HG03342 (cell line): ENCODE measurements around the gene PUS3.
A peak's percentile ranks its signal among the peaks of the same experiment; 100 is the strongest.

ENCODE experiments used
- ATAC-seq: cut with Tn5 transposase; IDR thresholded peaks from one replicate; pipeline ENCODE4 v1.9.1; 2021; ENCODE audit warnings: mild to moderate bottlenecking, moderate library complexity; ENCODE audit not compliant: unreplicated experiment

PUS3 gene

DNA sequence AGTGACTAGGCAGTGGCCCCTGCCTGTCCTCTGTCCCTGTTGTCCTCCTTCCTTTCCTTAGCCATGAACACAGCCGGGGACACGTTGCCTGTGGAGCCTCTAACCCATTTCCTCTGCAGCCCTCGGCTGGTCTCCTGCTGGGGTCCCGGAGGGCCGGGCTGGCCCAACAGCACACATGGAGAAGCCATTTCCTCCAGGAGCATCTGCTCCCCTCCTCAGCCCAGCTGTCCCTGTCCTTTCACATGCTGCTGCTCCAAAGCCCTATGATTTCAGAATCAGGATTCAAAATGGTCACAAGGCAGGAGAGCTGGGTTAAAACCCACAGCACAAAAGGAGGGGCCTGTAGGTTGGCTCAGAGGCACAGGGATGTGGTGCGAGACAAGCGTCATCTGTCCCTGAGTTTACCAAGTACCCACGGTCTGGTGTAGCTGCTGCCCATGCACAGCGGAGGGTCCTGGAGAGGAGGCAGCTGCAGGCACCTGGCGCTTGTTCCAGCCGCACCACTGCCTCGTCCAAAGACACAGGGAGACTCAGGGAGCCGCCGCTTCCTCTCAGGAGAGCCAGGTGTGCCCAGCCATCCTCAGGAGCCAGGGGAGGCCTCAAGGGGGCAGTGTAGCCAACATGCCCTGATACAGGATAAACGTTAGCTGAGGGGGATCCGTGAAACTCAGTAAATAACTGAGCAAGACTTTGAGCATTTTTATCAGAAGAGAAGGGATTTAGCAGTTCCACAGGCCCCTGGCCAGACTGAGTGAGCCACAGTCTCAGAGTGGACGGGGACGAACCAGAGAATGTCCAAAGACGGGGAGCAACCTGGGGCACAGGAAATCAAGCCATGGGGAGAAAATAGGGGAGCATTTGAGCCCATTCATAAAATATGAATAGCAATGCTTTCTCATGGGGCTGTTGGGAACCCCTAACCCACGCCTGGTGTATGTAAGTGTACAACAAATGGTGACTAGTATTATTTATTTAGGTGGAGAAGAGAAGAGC, 38.9 kb upstream of the PUS3 start:
- peak; percentile 61 for ATAC-seq

DNA sequence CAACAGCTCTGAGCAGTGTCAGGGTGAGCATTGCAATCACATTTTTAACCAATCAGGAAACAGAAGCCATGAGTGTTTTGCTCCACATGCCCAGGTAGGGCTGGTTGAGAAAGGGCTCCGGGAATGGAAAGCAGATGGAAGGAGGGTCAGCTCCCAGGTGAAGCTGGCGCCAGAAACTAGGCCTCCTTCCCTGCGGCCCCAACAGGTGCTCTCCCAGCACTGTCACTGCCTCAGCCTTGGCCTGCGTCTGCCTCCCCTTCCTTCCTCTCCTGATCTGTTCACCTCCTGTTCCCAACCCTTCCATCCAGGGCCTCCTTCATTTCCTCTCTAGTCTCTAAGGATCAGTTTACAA, 38.2 kb upstream of the PUS3 start:
- no peak for ATAC-seq

DNA sequence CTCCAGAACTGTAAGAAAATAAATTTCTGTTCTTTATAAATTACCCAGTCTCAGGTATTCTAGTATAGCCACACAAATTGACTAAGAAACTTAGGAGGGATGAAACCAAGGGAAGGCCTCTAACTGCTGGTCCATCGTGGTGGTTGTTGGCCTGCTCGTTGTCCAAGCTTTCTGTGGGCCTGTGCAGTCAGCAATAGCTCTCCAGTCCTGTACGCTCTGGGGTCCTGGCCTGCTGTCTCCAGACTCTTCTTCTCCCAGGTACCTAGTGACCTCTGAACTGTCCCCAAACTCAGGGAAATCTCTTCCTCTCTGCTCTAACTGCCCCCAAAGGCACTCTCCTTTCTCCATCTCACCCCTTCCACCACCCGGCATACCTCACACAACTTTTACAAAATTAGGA, 37.1 kb upstream of the PUS3 start:
- no peak for ATAC-seq

DNA sequence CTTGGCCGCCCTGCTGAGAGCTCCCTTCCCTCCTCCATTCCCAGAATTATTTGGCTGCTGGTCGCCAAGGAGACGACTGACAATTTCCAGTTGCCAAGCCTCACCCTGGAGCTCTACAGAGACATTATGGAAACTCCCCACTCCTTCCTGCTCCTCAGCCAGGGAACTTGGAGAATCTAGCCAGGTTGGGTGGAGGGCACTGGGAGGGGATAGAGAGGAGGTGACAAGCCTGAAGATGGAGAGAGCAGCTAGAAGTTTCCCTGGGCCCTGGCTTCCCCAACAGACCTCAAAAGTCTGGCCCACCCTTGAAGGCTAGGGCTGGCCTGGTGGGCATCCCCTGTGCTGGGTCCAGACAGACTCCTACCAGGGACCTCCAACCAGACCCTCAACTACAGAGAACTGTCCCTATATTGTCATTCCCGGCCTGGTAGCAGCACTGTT, 36.1 kb upstream of the PUS3 start:
- ATAC-seq: no peak

DNA sequence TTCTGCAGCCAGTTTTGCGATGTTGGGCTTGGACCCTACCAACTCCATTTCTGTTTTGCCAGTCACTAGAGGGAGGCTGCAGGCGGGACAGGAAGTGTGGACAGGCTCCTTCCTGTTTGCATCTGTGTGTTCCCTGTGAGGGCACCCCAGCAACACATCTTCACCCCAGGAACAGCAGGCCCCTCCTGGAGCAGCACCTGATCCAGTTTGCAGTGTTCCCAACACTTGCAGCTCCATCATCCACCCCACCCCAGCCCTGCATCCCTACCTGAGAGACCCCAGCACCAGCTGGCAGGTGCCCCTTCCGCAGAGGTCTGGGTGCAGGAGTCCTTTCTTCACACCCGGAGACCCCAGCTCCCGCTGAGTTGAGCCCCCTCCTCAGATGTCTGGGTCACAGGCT, 35.4 kb upstream of the PUS3 start:
- no peak for ATAC-seq

DNA sequence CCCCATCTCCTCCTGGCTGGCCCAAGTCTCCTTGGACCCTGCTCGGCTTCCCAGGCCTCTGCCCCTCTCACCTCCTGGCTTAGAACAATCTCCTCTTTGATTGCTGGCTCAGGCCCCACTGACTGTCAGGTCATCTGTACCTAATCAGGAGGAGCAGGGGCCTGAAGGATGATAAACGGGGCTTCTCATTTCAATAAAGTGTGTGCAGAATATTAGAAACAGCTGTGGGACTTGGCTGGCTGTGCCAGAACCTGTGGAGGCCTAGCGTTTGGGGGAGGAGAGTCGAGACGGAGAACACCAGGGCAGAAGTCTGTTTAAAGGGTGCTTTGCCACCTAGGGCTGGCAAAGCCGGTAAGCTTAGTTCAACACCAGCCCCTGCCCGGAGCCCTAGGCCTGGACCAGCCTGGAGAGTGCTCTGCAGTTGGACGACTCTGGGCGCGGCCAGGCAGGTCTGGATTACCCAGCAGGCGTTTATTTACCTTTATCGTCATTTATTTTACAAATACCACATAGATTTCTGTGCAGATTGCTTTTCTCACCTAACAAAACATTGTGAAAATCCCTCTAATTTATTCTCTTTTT, 32.7 kb upstream of the PUS3 start:
- no peak for ATAC-seq

DNA sequence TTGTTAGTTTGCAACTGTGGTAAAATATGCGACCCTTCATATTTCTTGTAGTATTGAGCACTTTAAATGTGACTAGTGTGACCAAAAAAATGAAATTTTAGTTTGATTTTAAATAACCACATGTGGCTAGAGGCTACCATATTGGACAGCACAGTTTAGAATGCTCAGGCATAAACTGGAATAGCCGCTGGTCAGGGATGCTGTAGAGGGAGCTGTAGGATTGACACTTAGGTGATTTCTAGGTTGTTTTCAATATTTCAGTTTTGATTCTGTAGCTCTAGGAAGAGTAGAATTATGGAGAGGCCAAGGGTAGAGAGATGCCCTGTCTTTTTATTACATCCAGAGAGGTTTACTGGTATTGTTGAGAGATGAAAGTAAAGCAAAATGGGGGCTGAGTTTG, 32.0 kb upstream of the PUS3 start:
- ATAC-seq: no peak

DNA sequence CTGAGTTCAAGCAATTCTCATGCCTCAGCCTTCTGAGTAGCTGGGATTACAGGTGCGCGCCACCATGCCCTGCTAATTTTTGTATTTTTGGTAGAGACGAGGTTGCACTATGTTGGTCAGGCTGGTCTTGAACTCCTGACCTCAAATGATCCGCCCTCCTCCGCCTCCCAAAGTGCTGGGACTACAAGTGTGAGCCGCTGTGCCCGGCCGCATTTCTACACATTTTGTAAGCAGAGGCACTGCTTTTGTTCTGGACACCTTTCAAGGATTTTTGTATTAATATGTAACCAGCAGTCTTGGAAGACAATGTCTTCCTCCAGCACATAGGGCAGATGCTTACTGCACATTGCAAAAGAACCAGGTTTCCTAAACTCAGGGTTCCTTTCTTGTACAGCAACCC, 31.5 kb upstream of the PUS3 start:
- ATAC-seq: no peak

DNA sequence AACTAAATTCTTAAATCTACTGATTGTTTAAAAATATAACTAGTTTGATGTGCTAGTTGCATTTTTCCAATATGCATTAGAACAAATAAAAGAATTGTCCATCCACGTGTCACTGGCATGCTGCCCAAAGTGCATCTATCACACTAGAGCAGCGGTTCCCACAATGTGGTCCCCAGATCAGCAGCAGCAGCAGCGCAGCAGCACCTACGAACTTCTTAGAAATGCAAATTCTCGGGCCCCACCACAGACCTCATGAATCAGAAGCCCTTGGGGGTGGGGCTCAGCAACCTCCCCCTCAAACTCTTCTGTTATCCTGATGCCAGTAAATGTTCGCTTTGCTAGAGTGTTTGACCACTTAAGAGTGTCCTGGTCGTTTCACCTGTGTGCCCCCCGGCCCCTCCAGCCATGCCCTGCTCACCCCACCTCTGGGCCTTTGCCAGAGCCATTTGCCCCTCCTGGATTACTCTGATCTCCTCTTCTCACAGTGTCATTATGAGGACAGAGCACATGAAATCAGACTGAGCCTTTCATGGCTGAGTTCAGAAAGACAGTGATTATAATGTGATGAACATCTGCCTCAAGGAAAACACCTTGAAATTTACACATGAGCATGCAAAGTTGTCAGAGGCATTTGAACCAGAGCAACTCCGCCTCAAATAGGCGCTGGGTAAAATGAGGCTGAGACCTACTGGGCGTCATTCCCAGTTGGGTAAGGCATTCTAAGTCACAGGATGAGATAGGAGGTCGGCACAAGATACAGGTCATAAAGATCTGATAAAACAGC, 30.2 kb upstream of the PUS3 start:
- no peak for ATAC-seq

DNA sequence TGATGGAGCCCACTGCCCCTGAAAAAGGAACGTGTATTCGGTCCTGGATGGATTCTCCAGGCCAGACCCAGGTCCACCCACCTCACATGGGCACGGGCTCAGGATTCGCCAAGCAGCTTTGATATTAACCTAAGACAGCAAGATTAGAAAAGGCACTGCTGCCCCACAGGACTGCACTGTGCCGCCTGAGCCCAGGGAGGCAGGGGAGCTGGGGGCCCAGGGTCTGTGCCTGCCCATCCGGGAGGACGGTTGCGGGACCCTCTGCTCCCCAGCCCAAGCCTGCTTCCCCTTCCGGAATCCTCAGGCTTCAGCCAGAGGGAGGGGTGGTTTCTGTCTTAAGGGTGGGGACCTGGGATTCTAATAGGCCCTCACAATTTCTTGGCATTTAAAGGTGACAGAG, 29.3 kb upstream of the PUS3 start:
- no peak for ATAC-seq

DNA sequence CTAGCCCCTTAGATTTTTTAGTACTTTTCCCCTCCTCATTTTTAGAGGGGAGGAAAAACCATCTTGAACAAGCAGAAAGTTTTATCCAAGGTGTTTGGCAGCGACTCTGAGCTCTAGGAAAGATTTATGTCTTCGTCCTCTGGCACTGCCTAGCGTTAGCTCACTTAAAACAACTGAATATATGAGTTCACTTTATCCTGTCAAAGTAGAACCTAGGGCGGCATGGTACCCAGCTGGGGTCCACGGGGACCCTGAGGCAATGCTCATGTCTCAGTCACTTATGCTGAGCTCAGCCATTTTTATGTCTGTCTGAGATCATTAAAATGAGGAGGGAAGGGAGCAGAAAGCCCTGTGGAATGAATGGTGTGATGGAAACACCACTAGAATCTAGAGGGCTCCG, 28.7 kb upstream of the PUS3 start:
- ATAC-seq: no peak

DNA sequence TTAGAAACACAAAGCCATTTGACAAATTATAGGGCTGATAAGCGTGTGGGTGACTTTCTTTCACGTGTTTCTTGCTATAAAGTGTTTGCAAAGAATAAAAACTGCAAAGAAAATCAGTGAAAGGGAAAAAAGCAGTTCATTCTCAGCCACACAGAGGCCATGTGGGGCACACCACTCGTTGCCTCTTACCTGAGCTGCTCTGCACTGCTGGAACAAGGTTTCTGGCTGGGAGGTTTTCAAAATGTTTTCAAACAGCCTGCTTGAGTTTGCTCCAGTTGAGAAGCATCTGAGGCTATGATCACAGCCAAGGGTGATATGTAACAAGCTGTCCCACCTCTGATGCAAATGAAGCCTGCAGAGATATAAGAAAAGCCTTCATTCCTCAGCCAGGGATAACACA, 28.1 kb upstream of the PUS3 start:
- no peak for ATAC-seq

DNA sequence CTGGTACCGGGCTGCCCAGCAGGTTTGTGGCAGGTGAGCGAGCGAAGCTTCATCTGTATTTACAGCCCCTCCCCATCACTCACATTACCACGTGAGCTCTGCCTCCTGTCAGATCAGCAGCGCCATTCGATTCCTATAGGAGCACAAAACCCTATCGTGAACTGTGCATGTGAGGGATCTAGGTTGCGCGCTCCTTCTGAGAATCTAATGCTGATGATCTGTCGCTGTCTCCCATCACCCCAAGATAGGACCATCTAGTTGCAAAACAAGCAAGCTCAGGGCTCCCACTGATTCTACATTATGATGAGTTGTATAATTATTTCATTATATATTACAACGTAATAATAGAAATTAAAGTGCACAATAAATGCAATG, 27.1 kb upstream of the PUS3 start:
- ATAC-seq: no peak

DNA sequence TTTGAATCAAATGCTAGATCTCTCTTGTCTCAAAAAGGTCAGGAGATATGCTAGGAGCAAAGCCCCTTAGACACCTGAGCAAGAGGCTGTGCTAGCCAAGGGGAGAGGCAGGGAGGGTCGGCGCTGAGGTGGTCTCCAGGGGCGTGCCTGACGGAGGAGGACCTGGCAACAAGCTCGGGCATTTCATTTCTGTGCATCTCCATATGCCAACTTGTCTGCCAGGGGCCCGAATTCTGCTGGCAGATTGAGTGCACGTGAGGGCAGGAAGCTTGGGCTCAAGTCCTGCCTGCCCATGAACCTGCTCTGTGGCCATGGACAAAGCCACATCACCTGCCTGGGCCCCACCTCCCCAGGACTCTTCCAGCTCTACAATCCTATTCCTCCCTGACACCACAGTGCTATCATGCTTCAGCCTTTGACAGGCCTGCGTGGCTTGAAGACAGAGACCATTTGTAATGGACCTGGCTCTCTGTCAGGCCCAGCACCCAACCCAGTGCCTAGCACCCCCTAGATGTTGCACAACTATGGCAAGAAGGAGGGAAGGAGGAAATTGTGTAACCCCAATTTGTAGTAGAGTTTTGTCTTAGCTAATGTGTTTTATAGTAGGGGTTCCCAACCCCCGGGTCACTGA, 26.6 kb upstream of the PUS3 start:
- ATAC-seq: no peak

DNA sequence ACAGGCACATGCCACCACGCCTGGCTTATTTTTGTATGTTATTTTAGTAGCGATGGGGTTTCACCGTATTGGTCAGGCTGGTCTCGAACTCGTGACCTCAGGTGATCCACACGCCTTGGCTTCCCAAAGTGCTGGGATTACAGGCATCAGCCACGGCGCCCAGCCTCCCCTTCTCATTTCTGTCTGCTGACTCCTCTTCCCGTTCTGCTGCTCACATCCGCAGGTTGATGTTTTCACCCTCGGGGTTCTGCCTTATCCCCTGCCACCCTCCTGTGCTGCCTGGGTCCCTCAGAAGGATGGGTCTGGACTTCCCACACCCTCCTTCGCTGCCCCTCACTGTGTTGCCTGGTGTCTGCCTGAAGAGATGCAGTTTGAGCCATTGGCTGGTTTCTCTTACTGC, 23.7 kb upstream of the PUS3 start:
- ATAC-seq: no peak

DNA sequence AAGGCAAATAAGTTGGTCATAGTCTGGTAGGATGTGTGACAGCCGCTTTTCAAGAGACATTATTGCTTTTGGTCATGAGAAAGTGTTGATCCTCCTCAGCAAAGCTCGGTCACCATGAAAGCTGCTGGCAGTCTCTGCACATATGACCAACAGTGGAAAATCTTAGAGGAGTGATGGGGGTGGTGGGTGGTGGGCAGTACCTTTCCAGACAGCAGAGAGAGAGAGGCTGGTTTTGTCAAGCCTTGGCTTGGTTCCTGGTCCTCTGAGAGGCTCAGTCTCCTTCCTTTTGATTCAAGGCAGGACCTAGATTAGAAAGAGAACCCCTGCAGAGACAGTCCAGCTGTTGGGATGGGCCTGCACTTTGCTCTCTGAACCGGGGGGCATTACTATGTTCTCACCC, 22.8 kb upstream of the PUS3 start:
- ATAC-seq: no peak

DNA sequence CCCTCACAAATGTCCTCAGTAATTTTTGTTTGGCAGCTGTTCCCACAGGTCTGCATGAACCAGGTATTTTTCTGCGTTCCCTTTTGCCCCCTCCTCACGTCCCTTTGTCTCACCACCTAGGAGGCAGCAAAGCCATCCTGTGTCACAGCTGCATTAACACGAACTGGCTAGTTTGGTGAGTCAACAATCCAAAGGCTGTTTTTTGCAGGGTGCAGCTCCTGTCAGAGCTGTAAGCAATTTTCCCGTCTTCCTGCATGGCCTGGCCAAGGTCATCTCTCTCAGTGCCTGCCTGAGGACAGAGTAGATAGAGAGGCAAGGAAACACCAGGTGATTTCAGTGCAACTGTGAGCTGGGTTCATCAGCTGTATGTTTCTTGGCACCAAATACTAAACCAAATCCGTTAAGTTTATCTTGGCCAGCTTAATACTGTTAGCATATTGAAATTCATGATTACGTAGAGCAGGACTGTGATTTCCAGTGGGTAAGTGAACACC, 22.3 kb upstream of the PUS3 start:
- no peak for ATAC-seq

DNA sequence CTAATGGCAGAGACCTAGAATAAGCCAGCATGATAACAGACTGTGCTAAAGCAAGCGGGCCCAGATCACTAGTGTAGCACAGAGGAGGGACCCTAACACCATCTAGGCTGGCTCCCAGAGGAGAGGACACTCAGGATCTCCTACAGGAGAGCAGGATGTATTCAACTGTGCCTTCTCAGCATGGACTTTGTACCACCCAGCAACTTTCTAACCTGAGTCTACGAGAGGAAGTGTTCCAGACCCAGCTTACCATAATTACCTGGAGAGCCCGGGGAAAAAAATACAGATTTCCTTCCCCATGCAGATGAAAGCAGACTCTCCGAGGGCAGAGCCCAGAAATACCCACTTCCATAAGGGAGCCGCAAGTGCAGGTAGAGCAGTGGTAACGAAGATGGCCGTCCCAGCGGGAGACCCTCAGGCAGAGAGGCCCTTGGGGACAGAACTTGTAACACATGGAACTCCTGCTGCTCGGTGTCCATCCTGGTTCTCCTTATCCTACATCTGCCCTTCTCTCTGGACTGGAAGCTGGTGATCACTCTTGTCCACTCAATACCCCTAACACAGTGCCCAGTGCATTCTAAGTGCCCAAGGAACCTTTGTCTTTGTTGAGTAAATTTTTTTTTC, 21.5 kb upstream of the PUS3 start:
- ATAC-seq: no peak

DNA sequence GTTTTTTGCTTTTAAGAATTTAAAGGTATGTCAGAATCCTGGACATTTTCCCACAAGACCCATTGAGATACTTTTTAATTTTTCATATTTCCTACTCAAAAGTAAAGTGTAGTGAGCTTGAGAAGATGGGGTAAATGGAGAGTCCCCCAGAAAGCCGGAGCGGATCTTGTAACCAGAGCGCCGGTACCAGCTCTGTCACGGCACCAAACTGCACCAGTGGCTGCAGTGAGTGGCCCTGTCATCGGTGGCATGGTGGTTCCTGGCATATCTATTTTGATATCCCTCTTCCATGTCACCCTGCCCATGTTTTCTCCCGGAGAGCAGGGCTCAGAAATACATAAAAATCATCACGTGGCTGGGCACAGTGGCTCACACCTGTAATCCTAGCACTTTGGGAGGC, 20.6 kb upstream of the PUS3 start:
- ATAC-seq: no peak

DNA sequence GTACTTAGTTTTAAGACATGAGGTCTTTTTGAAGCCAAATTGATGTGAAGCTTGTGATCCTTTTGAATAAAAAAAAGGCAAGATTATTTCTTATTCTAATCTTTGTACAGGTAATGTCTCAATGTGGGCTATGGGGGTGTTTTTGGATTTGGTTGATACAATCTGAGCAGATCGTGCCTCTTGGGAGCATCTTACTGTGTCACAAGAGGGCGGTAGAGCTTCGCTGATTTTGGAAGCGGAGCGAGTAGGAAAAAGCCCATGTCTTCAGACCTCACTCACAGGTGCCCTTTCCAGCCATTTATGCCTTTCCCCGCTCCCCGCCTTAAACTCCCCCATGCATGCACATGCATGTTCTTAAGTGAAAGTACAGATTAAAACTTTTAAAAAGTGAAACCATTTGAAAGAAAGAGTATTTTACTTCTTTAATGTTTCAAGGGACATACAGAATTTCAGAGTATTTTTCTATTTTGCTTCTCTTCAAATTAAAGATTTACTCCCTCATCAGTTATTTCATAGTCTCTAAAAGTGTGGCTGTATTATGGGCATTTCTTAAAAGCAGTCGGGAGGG, 20.1 kb upstream of the PUS3 start:
- no peak for ATAC-seq
